Measurements from ENCODE around the gene SETD4.

The SETD4 gene

GRCh38 chr21:36044056-36044455 is 16.3 kb downstream of the SETD4 start:
- DNase-seq (ENCODE audit: low read depth) = no peak
- no peak for TF ChIP-seq CTCF (conservative IDR thresholded peaks at IDR 0.05; ENCODE audit: low read depth, low read length)
- no peak overlapping the region for H3K4me3 ChIP-seq (ENCODE audit: low read depth, low read length)

GRCh38 chr21:36041910-36042309 is 18.4 kb downstream of the SETD4 start:
- DNase-seq (ENCODE audit: low read depth) = no peak
- H3K4me3 ChIP-seq (ENCODE audit: low read depth, low read length) = no peak overlapping the region
- no peak for TF ChIP-seq CTCF (conservative IDR thresholded peaks at IDR 0.05; ENCODE audit: low read depth, low read length)

GRCh38 chr21:36040389-36040788 is 19.9 kb downstream of the SETD4 start:
- no peak for TF ChIP-seq CTCF (conservative IDR thresholded peaks at IDR 0.05; ENCODE audit: low read depth, low read length)
- H3K4me3 ChIP-seq (ENCODE audit: low read depth, low read length) = no peak overlapping the region
- no peak for DNase-seq (ENCODE audit: low read depth)

- no peak overlapping the region for H3K4me3 ChIP-seq (ENCODE audit: low read depth, low read length)
- no peak for DNase-seq (ENCODE audit: low read depth)
- TF ChIP-seq CTCF (conservative IDR thresholded peaks at IDR 0.05; ENCODE audit: low read depth, low read length) = no peak
These were observed 20.5 kb downstream of the SETD4 start for GRCh38 chr21:36039861-36040260.

GRCh38 chr21:36038701-36039497 is 21.4 kb downstream of the SETD4 start:
- DNase-seq (ENCODE audit: low read depth) = no peak
- no peak for TF ChIP-seq CTCF (conservative IDR thresholded peaks at IDR 0.05; ENCODE audit: low read depth, low read length)
- no peak overlapping the region for H3K4me3 ChIP-seq (ENCODE audit: low read depth, low read length)

GRCh38 chr21:36035381-36035791 is 24.9 kb downstream of the SETD4 start:
- no peak for TF ChIP-seq CTCF (conservative IDR thresholded peaks at IDR 0.05; ENCODE audit: low read depth, low read length)
- no peak overlapping the region for H3K4me3 ChIP-seq (ENCODE audit: low read depth, low read length)
- DNase-seq (ENCODE audit: low read depth) = no peak
